ENCODE results near the gene KIF1A. TPM values are rescaled to one million over a fixed set of nuclear protein-coding genes. Genes with fewer than 3 reads are reported as not detected.
"Not testable (repeated sequence)": the region's sequence is repeated elsewhere in the genome, so short reads cannot be mapped to it uniquely, and the experiment has no call there.

Gene KIF1A
- total RNA-seq, 2 experiments from 2014 or later = 3.3 to 3.8 TPM

DNA sequence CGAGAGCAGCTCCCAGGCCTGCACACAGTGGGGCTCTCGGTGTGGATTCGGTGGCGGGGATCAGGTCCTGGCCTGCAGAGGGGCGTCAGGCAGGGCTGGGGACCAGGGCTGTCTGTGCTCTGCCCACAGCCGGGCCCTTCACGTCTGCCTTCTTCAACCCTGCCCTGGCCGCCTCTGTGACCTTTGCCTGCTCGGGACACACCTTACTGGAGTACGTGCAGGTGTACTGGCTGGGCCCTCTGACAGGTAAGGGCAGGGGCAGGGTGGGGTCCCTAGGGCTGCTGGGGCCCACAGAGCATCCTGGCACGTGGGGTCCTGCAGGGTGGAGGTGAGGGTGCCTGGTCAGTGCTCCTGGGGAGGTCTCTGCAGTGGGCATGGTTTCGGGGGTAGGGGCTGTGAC is 125.7 kb downstream of the KIF1A start:
- POLR2A ChIA-PET; H3K4me3 Mint-ChIP-seq; H3K9me3 Mint-ChIP-seq; H3K27ac Mint-ChIP-seq; CTCF ChIA-PET; H3K4me1 Mint-ChIP-seq (ENCODE audit: low read depth); H3K27me3 Mint-ChIP-seq; H3K36me3 Mint-ChIP-seq; DNase-seq; intact Hi-C loops (cut with micrococcal nuclease): not testable (repeated sequence)

DNA sequence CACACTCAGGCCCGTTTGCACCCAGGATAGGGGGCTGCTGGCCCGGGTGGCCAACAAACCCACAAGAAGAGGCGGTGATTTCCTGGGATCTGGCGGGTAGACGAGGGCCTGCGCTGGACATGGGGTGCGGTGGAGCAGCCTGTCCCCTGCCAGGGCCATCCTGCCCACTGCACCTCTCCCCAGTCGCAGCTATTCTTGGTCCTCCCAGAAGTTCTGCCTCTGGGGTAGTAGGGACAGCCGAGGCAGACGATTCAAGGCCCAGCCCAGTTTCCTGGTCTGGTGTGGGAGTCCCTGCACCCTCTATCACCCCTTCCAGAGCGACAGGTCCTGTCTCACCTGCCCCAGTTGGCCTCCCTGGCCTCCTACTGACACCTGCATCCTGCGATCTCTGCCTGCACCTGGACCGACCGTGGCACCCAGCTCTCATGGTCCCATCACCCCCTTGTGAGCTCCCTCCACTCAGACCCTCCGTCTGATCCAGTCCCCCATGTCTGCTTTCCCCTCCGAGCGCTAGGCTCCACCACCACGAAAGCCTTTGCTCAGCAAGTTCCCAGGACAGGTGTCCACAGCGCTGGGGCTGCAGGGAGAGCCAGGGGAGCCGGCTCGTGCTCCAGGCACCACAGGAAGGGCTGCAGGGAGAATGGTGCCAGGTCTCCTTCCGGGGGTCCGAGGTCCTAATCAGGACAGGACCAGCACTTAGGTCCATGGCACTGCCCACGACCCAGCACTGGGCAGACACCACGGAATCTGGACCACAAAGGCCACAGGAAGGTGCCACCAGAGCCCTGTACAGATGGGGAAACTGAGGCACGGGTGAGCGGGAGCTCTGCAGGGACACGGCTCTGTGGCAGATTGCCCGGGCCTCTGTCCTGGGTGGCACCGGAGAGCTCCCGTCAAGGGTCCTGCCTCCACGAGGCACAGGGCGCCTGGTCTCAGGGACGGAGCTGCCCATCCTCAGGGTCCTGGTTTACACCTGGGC is 127.1 kb downstream of the KIF1A start:
- H3K4me1 Mint-ChIP-seq (ENCODE audit: low read depth); H3K36me3 Mint-ChIP-seq; intact Hi-C loops (cut with micrococcal nuclease); DNase-seq; H3K4me3 Mint-ChIP-seq; H3K27me3 Mint-ChIP-seq; H3K27ac Mint-ChIP-seq; CTCF ChIA-PET; POLR2A ChIA-PET; H3K9me3 Mint-ChIP-seq: not testable (repeated sequence)

- H3K27ac Mint-ChIP-seq; POLR2A ChIA-PET; CTCF ChIA-PET; intact Hi-C loops (cut with micrococcal nuclease); H3K4me3 Mint-ChIP-seq; DNase-seq; H3K4me1 Mint-ChIP-seq (ENCODE audit: low read depth); H3K36me3 Mint-ChIP-seq; H3K27me3 Mint-ChIP-seq; H3K9me3 Mint-ChIP-seq: not testable (repeated sequence)
Measured at GRCh38 chr2:240691631-240692420, 128.2 kb downstream of the KIF1A start, which contains the start of gene AQP12A. Gene AQP12A, plus strand, starts transcription at chr2:240691866. Its CDS starts 48 bp downstream, at chr2:240691914.

DNA sequence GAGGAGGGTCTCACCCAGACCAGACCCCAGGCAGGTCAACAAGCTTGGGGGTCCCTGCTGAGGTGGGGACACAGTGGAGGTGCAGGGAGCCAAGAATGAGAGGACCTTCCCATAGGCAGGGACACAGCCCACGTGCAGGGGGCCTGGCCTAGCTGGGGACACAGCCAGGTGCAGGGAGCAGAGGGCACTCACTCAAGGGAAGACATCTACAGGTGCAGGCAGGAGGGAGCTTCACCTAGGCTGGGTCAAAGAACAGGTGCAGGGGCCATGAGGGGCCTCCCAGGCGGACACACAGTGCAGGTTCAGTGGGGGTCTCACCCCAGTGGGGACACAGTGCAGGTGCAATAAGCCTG is 129.0 kb downstream of the KIF1A start:
- intact Hi-C loops (cut with micrococcal nuclease); H3K9me3 Mint-ChIP-seq; POLR2A ChIA-PET; H3K27me3 Mint-ChIP-seq; DNase-seq; H3K36me3 Mint-ChIP-seq; H3K4me1 Mint-ChIP-seq (ENCODE audit: low read depth); CTCF ChIA-PET; H3K27ac Mint-ChIP-seq; H3K4me3 Mint-ChIP-seq: not testable (repeated sequence)

- H3K27ac Mint-ChIP-seq; H3K36me3 Mint-ChIP-seq; H3K27me3 Mint-ChIP-seq; CTCF ChIA-PET; H3K4me1 Mint-ChIP-seq (ENCODE audit: low read depth); DNase-seq; H3K4me3 Mint-ChIP-seq; POLR2A ChIA-PET; H3K9me3 Mint-ChIP-seq; intact Hi-C loops (cut with micrococcal nuclease): not testable (repeated sequence)
Measured at GRCh38 chr2:240690421-240691074, 129.5 kb downstream of the KIF1A start.

DNA sequence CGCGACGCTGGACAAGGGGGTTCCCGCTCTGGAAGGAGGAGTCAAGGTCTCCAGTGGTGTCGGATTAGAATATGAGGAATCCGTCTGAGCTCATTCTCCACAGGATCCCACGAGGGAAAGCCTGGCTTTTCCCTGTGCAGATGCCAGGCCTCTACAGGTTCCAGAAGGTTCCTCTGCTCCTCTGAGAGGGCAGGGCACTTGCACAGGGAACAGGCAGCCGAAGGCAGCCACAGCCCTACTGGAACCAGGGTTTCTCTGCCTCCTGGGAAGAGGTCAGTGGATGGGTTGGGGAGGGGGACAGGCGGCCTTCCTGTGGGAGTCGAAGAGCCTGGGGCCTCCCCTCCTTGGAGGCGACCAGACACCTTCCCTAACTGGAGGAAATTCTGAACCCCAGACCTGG is 130.0 kb downstream of the KIF1A start:
- Mint-ChIP-seq H3K4me1 (ENCODE audit: low read depth) (peaks cover 2% of the 10 kb centered on the region), H3K36me3 (no peaks in the 10 kb centered on the region), H3K4me3 (no peak overlapping the region), H3K27me3 (no peaks in the 10 kb centered on the region), H3K27ac (no peak overlapping the region), H3K9me3 (no peaks in the 10 kb centered on the region)
- ChIA-PET POLR2A (no interaction called here), CTCF (no interaction called here)
- DNase-seq = no peak
- intact Hi-C loops (cut with micrococcal nuclease) = no loop called here

GRCh38 chr2:240688553-240688919 is 131.5 kb downstream of the KIF1A start:
- ChIA-PET POLR2A (no interaction called here), CTCF (no interaction called here)
- Mint-ChIP-seq H3K4me1 (ENCODE audit: low read depth) (peaks cover 7% of the 10 kb centered on the region), H3K9me3 (no peaks in the 10 kb centered on the region), H3K4me3 (no peak overlapping the region), H3K27ac (no peak overlapping the region), H3K36me3 (no peaks in the 10 kb centered on the region), H3K27me3 (no peaks in the 10 kb centered on the region)
- DNase-seq = no peak
- intact Hi-C loops (cut with micrococcal nuclease) = no loop called here

- Mint-ChIP-seq H3K27me3 (no peaks in the 10 kb centered on the region), H3K36me3 (no peaks in the 10 kb centered on the region), H3K4me1 (ENCODE audit: low read depth) (peaks cover 8% of the 10 kb centered on the region), H3K9me3 (no peaks in the 10 kb centered on the region), H3K27ac (no peak overlapping the region), H3K4me3 (no peak overlapping the region)
- CTCF ChIA-PET = no interaction called here
- POLR2A ChIA-PET = no interaction called here
- intact Hi-C loops (cut with micrococcal nuclease) = no loop called here
- no peak for DNase-seq
Measured at GRCh38 chr2:240687741-240688552, 132.1 kb downstream of the KIF1A start.

DNA sequence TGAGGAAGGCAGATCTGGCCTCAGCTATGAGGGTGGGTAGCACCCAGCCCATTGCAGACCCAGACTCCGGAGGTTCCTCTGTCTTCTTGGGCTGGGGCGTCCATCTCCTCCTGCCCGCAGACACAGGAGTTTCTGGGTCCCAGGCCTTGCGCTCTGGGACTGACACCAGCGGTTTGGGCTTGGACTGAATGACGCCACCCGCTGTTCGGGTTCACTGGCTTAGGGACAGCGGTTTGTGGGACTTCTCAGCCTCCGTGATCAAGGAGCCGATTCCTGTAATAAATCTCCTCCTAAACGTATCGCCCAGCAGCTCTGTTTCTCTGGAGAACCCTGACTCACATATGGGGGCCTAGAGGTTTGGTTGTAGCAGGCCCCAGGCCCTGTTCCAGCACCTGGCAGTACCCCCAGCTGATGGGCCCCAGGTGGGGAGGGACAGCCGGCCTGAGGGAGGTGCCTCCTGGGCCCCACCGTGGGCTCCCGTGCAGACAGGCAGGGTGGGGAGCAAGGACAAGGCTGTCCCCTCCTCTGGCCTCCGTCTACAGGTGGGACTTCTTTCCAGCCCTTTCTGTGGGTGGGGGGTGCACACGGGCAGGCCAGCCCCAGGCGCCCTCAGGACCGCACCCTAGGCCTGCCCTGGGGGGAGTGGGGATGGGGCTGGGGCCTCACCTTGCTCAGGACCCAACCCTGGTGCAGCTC is 132.8 kb downstream of the KIF1A start:
- H3K4me3 Mint-ChIP-seq = no peak overlapping the region
- H3K4me1 Mint-ChIP-seq (ENCODE audit: low read depth) = peaks cover 8% of the 10 kb centered on the region
- no peaks in the 10 kb centered on the region for H3K36me3 Mint-ChIP-seq
- H3K9me3 Mint-ChIP-seq = no peaks in the 10 kb centered on the region
- H3K27me3 Mint-ChIP-seq = no peaks in the 10 kb centered on the region
- no peak overlapping the region for H3K27ac Mint-ChIP-seq
- POLR2A ChIA-PET = no interaction called here
- DNase-seq = no peak
- intact Hi-C loops (cut with micrococcal nuclease) = no loop called here
- CTCF ChIA-PET = no interaction called here

GRCh38 chr2:240686460-240686859 is 133.6 kb downstream of the KIF1A start:
- CTCF ChIA-PET = no interaction called here
- no peaks in the 10 kb centered on the region for H3K27me3 Mint-ChIP-seq
- no peak overlapping the region for H3K27ac Mint-ChIP-seq
- no peak overlapping the region for H3K4me3 Mint-ChIP-seq
- H3K4me1 Mint-ChIP-seq (ENCODE audit: low read depth) = peaks cover 8% of the 10 kb centered on the region
- POLR2A ChIA-PET = no interaction called here
- no peaks in the 10 kb centered on the region for H3K9me3 Mint-ChIP-seq
- intact Hi-C loops (cut with micrococcal nuclease) = no loop called here
- DNase-seq = no peak
- no peaks in the 10 kb centered on the region for H3K36me3 Mint-ChIP-seq

DNA sequence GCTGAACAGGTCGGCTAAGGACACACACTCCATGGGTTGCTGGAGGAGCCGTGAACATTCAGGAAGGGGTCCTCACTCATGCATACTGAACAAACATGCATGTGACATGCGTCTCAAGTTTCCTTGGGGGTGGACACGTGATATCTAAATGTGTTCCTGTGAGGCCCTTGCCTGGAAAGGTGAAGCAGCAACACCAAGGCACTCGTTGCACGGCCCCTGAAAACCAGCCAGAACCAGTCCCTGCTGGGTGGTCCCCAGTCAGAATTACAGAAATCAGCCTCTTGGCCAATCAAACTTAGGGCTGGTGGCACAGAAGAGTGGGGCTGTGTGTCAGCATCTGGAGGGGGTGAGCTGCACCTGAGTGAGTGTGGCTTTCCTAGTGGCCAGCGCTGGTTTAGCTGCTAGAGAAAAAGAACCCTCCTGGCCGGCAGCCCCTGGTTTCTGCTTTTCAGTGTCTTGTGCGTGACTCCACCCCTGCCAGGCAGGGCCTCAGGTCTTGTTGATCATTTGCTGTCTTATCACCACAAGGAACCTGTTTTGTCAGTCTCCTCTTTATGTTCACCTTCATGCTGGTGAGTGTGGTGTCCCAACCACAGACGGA is 134.1 kb downstream of the KIF1A start:
- Mint-ChIP-seq H3K27ac (no peak overlapping the region), H3K27me3 (no peaks in the 10 kb centered on the region), H3K36me3 (no peaks in the 10 kb centered on the region), H3K4me1 (ENCODE audit: low read depth) (peaks cover 7% of the 10 kb centered on the region), H3K9me3 (no peaks in the 10 kb centered on the region), H3K4me3 (no peak overlapping the region)
- ChIA-PET POLR2A (no interaction called here), CTCF (no interaction called here)
- no peak for DNase-seq
- intact Hi-C loops (cut with micrococcal nuclease) = no loop called here
